Activated CD4-positive, alpha-beta T cell treated with anti-CD3 and anti-CD28 coated beads for 1 hour (primary cell): Measurements from ENCODE around the gene MYLK2.
A peak's percentile ranks its signal among the peaks of the same experiment; 100 is the strongest.

Source experiments
- DNase-seq: peaks from one replicate; pipeline ENCODE4 v3.0.0-alpha.2; 2020

MYLK2 gene

DNA sequence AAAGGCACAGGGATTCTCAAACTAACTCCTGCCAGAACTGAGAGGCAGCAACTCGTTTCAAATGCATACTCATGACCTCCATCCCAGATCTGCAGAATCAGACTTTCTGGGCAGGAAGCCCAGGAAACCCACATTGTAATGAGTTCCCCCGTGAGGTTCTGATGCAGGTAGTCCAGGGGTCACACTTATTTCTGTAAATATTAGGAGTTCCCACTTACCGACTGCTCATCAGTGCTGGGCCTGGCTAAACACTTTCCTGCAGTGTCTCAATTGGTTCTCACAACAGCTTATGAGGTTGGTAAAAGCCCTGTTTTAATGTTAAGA lies 39.6 kb downstream of the MYLK2 start:
- DNase-seq = no peak

DNA sequence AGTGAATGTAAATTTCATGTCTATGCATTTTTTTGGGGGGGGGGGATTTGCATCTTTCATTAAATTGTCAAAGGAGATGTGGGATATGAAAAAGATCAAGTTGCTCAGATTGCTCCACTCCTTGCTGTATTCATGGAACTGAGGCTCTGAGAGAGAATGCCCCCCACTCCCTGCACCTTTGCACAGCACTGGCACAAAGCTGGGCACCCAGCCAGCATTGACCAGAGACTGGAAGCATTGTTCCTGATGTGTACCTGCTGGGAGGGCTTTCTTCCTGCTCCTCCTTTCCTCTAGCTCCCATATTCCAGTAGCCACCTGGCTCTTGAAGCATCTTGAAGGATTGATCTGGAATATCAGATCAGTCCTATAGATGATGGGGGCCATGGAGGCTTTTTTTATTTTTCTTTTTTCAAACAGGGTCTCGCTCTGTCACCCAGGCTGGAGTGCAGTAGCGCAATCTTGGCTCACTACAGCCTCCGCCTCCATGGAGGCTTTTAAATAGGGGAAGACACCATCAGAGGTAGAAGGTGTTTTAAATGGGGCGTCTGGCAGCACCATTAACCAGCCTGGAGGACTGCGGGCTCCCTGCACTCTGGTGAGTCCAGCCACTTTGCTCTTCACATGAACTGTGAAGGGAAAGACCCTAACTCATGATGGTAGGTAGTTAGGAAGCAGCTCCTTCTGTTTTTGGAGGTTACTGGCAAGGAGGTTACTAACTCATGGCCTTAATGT lies 40.3 kb downstream of the MYLK2 start:
- DNase-seq = no peak

DNA sequence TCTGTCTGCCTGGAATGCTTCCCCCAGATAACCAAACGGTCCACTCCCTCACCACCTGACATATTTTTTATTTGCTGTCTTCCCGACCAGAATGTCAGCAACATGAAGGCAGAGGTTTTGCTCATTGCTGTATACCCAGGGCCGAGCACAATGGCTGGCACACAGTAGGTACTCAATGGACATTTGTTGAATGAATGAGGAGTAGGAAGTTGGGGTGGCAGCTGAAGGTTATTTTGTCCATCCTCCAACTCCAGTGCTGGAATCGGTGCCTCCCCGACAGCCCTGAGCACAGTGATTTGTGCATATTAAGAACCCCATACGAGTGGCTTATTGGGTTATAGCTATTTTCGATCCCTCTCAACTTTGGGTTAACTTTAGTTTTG lies 40.8 kb downstream of the MYLK2 start:
- no peak for DNase-seq

DNA sequence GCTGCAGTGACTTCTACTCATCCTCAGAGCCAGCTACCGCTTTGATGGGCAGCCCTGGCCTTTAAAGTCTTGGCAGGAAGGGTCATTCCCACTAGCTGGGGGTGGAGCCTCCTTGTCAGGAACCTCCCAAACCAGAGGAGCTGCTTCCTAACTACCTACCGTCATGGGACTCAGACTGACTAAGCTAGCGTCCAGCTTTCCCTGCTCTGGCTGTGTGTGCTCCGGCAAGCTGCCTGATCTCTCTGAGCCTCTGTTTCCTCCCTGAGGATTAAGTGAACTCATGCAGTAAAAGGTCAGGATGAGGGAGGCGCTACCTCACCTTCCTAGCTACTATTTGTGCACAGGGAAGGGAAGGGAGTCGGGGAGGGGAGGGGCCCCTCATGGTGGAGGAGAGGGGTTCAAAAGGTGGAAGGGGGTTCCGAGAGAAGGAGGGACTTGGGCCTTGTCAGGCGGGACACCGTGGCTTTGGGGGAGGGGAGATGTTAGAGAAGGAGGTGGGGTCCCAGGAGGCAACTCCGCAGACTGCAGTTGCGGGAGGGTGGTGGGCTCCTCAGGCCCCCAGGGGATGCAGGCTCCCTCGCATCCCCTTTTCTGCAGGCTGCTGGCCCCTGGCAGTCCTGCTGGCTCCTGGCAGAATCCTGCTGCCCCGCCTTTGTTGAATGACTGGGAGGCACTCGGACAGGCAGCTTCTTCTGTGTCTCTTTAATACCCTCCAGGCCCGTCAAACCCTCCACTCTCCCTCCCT lies 41.4 kb downstream of the MYLK2 start:
- DNase-seq = no peak

DNA sequence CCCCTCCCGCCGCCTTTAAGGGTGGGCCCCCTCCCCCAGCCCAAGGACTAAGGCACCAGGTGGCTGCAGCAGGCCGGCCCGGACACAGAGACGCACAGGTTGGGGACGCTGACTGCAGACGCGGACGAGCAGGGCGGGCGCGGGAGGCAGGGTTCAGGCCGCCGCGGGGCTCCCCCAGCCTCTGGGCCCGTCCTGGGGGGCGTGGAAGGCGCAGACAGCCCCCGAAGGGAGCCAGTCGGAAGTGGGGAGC lies 41.9 kb downstream of the MYLK2 start:
- no peak for DNase-seq

DNA sequence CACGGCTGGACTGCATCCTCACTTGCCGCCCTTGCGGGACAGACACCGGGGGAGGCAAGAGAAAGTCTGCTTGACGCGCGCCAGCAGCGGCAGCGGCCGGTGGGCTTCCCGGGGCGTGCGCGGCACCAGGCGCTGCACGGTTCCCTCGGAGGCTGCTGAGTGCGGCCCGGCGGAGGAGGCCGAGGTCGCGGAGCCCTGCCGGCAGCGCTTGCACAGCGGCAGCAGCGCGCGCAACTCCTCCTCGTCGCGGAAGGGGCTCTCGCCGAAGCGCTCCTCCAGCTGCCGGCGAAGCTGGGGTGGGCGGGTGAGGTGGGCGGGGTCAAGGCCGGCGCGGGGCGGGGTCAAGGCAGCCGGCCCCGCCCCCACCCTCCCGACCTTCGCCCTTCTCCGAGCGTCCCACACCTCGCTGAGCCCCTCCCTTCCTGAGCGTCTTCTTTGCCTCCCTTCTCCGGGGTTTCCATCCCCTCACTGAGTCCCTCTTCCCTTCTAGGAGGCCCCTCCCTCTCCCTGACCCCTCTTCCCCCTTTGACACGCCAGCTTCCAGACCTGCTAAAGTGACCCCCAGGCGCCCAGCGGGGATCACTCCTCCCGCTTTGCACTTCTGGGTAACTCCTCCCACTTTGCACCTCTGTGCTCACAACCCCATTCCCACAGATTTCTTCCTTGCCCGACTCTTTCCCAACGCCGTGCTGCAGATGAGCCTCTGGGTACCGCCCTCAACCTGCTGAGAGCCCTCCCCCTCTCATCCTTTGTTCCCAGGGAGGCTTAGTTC lies 42.4 kb downstream of the MYLK2 start:
- DNase-seq = peak; percentile 48

DNA sequence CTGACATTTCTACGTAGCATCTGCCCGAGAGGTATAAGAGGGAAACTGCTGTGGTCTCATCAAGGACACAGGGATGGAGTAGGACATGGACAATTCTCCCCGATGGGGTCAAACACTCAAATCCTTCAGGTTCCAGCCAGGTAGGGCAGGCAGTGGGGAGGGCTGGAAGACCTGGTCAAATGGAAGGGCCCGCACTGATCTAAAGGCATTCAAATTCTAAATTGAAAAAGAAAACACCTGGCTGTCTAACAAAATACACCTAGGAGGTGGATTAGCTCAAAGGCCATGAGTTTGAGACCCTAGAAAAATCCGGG lies 43.0 kb downstream of the MYLK2 start:
- no peak for DNase-seq

DNA sequence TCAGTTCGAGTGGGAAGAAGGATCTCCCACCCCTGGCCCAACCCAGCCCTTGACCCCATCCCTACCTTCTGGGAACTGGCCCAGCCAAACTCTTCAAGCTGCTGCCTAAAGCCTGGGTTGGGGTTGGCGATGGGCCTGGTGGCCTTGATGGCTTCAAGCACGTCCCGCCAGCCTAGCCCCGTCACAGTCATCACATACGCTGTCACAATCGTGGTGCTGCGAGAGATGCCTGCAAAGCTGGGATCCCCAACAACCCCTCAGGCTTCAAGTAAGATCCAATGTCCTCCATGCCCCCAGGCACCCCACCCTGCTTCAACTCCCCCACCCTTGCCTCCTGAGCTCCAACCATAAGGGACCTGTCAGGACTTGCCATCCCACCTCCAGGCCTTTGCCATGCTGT lies 43.4 kb downstream of the MYLK2 start:
- DNase-seq = no peak

DNA sequence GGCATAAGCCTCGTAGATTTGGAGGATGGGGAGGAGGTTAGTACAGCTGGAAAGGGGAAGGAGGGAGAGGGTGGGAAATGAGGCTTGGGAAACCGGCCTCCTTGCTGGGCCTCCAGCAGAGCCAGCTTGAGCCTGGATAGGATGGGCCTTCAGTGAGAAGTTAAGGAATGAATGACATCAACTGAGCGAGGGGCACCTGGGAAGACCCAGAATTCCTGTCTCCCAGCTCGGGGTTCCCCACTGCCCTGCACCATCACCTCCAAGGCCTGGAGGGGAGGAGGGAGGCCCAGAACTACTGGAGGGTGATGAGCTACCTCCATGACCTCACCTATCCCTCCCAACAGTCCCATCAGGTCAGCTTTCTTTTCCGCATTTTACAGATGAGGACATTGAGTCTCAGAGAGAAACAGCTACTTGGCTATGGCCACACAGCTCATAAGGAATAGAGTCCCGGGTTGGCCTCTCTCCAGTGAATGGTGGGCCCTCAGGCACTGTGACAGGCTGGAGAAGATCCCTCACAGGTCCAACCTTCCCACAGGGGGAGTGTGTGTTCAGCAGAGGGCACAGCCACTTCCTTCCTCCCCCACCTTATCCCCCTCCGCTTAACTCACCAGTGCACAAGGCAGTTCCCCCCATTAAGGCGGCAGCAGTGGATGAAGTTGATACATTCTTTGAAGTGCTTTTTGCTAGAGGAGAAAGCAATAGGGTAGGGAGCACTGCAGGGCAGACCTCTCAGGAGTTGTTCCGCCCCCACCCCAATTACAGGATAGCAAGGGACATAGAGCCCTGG lies 44.3 kb downstream of the MYLK2 start:
- no peak for DNase-seq

DNA sequence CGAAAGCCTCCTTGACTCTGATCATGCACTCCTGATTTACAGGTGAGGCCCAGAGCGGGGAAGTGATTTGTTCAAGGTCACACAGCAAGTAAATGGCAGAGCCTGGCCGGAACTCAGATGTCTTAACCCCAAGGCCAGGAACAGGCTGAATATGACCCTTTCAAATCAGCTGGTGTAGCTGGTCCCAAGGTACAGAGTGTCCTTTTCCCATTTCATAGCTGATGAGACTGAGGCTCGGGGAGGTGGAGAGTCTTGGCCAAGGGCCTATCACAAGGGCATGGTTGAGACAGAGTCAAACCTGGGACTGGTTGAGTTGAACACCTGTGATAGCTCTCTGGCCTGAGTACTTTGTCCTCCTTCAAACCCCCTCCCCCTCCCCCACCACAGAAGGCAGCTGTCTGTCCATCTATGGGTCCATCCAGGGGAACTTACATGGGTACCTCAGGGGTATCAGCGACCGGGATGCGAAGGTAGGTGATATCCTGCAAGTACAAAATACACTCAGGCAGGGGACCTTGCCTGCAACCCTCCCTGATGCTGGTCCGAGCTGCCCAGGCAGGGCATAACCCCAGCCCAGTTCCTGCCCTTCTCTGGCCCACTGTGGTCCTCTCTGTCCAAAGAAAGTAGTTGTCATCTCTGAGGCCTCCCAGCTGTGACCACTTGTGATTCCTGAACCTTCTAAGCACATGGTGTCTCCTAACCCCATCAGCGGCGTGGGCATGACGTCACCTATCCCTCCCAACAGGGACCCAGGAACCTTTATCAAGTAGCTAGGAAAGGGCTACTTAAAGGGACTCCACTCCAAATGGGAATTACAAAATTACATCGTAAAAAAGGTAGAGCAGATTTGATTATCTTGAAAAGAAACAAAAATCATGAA lies 45.6 kb downstream of the MYLK2 start:
- DNase-seq = no peak

DNA sequence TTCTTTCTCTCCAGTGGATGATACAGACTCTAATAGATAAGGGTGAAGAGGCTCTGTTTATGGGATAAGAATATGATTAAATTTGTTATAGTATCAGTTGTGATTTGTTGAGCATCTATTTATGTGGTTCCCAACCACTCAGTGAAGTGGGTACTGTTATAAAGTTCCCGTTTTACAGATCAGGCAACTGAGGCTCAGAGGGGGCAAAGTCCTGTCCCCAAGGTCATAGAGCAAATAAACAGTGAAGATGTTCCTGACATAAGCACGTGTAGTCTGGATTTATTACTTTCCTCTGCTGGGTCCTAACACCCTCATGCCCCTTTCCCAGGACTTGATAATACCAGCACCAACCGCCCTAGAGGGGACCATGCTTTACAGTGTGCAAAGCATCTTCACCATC lies 47.1 kb downstream of the MYLK2 start:
- DNase-seq = no peak

DNA sequence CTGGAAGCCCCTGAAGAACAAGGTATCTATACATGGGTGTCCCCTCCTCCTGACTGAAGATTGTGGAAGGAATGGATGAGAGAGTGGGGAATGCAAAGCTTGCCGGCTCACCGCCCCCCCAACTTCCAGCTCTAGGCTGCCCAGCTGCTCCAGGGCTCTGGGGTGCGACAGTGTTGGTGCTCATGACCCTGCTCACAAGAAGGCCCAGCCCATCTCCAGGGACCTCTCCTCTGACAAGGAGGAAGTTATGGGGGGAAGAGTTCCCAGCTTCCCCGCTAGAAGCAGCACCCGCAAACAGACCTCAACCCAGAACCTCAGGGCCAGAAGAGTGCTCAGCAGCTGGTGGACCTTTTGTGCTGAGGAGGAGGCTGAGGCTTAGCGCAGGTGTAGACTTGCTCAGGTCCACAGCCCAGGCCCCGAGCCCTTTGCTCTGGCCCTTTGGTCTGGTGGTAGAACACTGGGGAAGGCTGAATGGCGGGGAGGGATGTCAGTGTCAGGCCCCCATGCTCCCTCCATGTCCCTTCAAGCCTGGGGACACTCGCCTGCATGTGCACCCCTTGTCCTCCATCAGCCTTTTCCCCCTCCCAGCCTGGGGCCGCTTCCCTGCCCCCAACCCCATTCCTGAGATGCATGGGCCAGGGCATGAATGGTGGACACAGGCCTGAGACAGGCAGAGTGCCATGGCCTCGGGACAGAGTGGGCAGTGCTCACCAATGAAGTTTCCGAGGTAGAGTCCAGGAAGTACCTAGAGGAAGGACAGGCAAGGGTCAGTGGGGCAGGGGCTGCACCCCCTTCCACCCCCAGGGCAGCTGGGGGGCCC lies 49.9 kb downstream of the MYLK2 start:
- DNase-seq = no peak

DNA sequence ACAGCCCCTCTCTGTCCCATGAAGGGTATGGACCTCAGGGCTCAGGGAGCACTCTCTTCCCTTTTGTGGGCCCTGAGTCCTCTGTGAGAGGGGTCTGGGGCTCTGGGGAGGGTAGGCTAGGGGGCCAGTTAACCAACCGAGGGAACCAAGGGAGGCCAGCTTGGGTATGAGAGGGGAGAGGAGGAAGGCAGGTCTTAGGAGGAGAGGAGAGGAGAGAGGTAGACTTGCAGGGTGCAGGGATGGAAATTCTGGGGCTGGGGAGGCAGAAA lies 50.5 kb downstream of the MYLK2 start:
- no peak for DNase-seq

DNA sequence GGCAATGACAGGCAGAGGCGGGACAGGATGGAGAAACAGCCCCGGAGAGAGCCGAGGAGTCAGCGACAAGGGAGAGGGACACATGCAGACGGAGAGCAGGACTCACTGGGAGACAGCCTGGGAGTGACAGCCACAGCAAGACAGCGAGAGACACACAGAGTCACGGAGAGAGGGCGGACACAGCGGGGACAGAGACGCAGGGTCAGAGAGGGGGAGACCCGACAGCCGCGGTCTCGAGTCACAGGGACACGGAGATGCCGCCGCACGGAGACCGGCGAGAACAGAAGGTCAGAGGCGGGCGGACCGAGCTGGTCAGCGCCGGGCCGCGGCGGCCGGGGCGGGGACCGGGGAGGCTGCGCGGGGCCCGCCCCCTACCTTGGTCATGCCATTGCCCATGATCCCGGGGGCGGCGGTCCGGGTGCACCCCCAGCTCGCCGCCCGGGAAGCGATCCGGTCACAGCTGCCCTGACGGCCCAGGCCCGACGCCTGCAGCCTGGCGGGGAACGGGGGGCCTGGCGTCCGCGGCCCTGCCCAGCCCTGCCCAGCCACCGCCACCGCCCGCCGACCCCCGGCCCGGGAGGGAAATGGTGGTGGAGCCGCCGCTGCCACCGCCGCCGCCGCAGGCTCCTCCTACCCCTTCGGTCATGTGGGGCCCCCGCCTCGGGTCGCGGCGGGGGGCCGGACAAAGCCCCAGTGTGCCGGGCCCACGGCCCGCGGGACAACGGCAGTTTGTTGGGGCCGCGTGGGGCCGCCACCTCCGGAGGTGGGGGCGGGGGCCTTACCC lies 51.0 kb downstream of the MYLK2 start, which contains the start of the genes DUSP15 and TTLL9:
TSS of gene DUSP15 (minus strand) at position 586 of the 784 bp plus-strand sequence. CDS start at position 396, 190 bp downstream.
TSS of gene TTLL9 (plus strand) at position 693 of the 784 bp plus-strand sequence. CDS start 493 bp downstream, outside the sequence.
- no peak for DNase-seq

DNA sequence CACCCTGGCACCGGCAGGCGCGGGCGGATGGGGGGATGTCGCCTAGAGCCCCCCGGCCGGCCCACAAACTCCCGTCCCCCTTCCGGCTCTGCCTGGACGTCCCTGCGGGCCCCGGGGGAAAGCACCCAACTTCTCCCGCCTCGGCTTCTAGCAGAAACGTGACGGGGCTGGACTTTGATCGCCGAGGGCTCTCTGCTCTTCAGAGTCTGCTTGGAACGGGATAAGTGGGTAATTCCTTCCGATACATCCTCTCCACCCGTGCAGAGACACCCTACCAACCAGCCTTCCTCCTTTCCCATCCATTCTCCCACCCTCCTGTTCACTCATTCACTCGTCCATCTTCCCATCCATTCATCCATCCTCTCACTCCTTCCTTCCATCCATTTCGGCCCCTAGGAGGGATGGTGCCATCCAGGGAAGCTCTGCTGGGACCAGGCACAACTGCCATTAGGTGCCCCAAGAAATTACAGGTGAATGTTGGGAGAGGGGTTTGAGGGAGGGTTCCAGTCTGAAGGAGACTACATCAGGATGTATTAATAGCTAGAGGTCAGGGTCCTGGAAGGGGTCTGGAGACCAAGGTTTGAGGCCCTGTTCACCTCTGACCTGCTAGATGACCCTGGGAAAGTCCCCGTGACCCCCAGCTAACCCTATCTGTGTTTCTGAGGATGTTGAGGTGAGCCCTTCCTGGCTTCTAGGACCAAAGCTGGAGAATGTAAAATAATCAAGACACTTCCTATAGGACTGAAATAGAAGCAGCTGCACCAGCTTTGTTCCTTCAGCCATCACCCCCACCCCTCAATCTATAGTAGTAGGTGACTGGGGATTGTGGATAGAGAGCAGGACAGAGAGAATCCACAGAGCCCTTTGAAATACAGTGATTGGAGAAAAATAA lies 51.8 kb downstream of the MYLK2 start:
- no peak for DNase-seq

DNA sequence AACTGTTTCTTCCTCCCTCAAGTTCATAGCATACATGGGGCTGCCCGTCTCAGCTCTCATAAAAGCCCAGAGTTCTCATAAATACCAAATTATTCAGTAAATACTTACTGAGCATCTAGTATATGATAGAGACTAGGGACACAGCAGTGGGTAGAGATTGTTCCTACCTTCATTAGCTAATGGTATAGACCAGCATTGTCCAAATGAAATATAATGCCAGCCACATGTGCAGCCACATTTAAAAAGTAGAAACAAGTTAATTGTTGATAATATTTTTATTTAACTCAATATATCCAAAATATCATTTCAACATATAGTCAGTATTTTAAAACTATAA lies 52.4 kb downstream of the MYLK2 start:
- DNase-seq = no peak

DNA sequence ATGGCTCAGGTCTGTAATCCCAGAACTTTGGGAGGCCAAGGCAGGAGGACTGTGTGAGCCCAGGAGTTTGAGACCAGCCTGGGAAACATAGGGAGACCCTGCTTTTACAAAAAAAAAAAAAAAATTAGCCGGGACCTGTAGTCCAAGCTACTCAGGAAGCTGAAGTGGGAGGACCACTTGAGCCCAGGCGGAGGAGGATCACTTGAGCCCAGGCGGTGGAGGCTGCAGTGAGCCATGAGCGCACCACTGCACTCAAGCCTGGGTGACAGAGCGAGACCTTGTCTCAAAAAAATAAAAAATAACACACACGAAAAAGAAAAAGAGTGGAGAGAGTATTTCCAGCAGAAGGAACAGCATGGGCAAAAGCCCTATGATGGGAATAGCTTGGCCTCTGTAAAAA lies 53.2 kb downstream of the MYLK2 start:
- DNase-seq = no peak

DNA sequence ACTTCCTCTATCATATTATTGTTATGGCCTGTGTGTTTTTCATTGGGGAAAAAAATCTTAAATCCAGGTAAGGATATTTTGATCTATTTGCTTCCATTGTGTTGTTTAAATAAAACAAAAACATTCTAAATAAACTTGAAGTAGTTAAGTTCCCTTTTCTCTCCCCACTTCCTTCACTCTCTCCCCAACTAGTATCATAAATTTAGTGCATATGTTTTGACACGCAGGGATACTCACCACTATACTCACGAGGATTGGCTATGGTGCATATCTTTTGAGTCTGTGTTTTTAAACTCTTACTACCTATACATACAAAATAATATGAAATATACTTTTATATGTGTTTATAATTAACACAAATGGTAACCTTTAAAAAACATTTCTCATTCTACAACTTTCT lies 56.5 kb downstream of the MYLK2 start:
- DNase-seq = no peak

DNA sequence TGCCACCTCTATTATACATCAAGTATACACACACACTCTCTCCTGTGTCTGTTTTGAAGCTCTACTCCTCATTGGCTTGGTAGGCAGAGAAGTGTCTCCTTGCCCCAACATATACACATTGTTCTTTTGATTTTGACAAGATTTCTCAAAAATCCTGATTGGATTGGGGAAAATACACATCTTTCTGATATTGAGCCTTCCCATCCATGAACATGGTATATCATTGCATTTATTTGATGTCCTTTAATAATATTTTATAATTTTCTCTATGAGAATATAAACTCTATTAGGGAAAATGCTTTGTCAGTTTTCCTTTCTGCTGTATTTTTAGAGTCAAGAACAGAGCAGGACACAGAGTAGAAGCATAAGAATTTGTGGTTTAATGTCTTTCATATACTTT lies 58.5 kb downstream of the MYLK2 start:
- DNase-seq = no peak
